HG03565 (cell line): ENCODE data around the gene PSMD13.
A peak's percentile ranks its signal among the peaks of the same experiment; 100 is the strongest.
"Not testable (repeated sequence)": the region's sequence is repeated elsewhere in the genome, so short reads cannot be mapped to it uniquely, and the experiment has no call there.

Experiments
- ATAC-seq: cut with Tn5 transposase; IDR thresholded peaks from one replicate; pipeline ENCODE4 v1.9.1; 2021; ENCODE audit warnings: mild to moderate bottlenecking, moderate library complexity; ENCODE audit not compliant: unreplicated experiment

The PSMD13 gene

GRCh38 chr11:236774-237767 lies at the start of gene PSMD13:
PSMD13 (plus strand) TSS chr11:236976; CDS start chr11:237050, 74 bp downstream.
- ATAC-seq: peak; percentile 74

GRCh38 chr11:189200-189783 lies 47.5 kb upstream of the PSMD13 start:
- not testable (repeated sequence) for ATAC-seq

GRCh38 chr11:189843-190311 lies 46.9 kb upstream of the PSMD13 start:
- peak; percentile 70 for ATAC-seq

- ATAC-seq: not testable (repeated sequence)
These were observed 46.2 kb upstream of the PSMD13 start for GRCh38 chr11:190546-190945.

GRCh38 chr11:191490-192478 lies 45.0 kb upstream of the PSMD13 start:
- ATAC-seq: not testable (repeated sequence)

- not testable (repeated sequence) for ATAC-seq
These were observed 44.1 kb upstream of the PSMD13 start, which contains the start of gene SCGB1C1 for GRCh38 chr11:192674-193128. SCGB1C1 (plus strand) TSS chr11:193078; CDS start chr11:193100, 22 bp downstream.

GRCh38 chr11:193481-193880 lies 43.3 kb upstream of the PSMD13 start:
- not testable (repeated sequence) for ATAC-seq

GRCh38 chr11:196786-197731 lies 39.7 kb upstream of the PSMD13 start:
- ATAC-seq: no peak

- no peak for ATAC-seq
These were observed 39.0 kb upstream of the PSMD13 start for GRCh38 chr11:197741-198235.

GRCh38 chr11:198236-198806 lies 38.5 kb upstream of the PSMD13 start:
- ATAC-seq: no peak

GRCh38 chr11:199004-199581 lies 37.7 kb upstream of the PSMD13 start:
- ATAC-seq: no peak

GRCh38 chr11:199782-200181 lies 37.0 kb upstream of the PSMD13 start:
- ATAC-seq: no peak

GRCh38 chr11:200224-201003 lies 36.4 kb upstream of the PSMD13 start:
- ATAC-seq: no peak

GRCh38 chr11:201966-202365 lies 34.8 kb upstream of the PSMD13 start:
- no peak for ATAC-seq

- ATAC-seq: no peak
These were observed 34.3 kb upstream of the PSMD13 start for GRCh38 chr11:202490-202889.

GRCh38 chr11:203056-203944 lies 33.5 kb upstream of the PSMD13 start:
- no peak for ATAC-seq
